HPDE6-E6E7 (cell line): ENCODE results near the gene LILRA5.
"Not testable (repeated sequence)": the region's sequence is repeated elsewhere in the genome, so short reads cannot be mapped to it uniquely, and the experiment has no call there.

Experiments
- DNase-seq: peaks from one replicate; pipeline ENCODE4 v3.0.0; 2011; ENCODE audit warnings: missing footprints; ENCODE audit errors: extremely low spot score

LILRA5 gene

DNA sequence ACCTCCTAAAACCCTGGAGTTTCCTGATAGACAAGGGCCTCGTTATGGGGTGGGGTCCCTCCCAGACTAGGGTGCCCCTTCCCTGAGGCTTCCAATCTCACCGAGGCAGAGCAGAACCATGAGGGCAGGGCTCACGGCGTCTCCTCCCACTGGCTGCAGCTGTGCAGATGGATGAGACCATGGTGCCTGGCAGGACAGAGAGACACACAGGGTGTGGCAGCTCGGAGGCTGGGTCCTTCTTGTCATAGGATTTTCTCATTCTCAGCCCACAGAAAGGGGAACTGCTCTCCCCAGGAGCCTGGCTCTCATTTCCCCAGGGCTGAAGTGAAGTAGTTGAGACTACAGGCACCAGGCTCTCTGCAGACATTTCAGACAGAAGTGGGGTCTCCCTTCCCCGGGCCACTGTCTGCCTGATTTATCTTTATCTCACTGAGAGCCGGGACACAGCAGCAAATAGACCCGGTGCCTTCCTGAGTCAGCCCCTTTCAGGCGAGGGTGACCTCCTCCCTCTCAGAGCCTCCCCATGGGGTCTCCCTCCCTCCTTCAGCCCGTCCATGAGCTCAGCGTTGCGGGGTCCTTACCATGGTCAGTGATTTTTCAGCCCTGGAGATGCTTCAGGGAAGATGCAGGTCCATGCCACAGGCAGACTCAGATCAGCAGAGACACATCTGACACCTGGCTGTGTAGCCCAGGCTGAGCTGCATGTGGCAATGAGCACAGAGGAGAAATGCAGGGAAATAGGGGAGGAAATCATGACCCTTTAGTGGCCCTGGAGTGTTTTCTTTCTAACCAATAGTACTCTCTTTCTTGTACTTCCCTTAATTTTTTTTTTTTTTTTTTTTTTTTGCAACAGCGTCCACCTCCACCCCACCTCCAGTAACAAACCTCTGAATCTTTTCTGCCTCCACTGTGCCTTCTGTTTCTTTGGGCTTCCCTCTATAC is at the start of gene LILRA5:
Gene LILRA5 (minus strand): TSS at position 731 of the 942 bp plus-strand sequence. CDS start 147 bp downstream, at position 584.
- no peak for DNase-seq

DNA sequence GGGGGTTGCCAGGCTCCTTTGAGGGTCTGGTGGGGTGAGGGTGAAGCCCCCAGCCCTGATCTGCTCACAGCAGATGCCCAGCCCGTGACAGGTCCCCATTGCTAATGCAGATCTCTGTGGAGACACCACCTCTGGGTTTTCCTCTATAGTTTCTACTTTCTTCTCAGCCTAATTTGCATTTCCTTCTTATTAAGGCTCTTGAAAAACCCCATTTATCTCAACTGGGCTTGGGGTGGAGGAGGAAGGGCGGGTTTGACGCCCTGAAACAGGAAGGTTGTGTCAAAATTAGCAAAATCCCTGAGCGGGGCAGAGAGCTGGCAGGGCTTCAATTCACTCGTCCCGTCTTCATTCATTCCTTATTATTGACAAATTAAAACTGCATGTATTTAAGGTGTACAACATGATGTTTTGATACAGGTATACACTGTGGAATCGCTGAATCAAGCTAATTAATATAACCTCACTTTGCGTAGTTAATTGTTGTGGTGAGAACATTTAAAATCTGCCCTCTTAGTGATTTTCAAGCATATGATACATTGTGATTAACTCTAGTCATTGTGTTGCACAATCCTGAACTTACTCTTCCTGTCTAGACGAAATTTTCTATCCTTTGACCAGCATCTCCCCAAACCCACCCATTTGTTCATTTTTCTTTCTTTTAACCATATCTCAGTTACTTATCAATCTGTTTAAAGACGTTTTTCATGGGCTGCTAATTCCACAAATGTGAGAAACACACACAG is 48.9 kb upstream of the LILRA5 start:
- not testable (repeated sequence) for DNase-seq

DNA sequence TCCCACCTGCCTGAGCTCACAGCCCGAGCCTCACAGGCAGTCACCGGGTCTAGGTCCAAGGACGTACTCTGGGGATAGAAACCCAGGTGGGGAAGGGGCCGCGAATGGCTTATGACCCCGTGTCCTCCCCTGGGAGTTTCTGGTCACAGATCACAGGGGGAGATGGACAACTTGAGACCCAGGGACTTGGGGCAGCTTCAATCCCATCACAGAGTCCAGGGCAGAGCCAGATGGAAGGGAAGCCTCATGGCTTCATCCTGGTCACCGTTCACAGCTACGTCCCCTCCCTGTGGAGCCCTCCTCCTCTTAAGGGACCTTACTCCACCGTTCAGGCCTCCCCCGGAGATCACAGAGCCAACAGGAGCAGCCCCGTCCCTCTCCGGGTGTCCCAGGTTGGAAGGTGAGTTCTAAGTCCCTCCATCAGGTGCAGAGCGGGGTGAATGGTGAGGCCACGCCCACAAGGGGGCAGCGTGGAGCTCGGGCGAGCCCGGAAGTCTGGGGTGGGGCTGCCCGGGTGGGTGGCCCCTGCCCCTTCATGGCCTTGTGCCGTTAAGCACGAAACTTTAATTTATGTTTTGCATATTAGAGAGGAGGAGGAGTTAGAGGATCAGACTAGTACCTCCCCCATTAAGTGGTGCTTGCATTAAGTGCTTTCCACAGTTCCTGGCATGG is 46.3 kb upstream of the LILRA5 start:
- DNase-seq, result not testable (repeated sequence)

DNA sequence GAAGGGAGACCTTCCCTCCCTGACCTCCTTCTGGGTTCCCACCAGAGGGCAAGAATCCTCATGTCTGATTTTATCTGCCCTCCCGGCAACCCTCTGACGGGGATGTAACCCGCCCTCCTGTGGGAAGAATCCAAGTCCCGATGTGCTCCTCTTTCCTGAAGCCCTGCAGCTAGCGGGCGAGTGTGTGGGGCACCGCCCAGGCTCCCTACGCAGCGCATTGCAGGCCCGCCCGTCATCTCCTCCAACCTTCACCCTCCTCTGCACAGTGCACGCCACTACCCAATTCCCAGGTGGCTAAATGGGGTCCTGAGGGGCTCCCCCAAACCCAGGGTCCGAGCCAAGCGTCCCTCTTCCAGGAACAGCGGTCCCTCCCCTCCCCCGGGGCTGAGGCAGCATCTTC is 44.4 kb upstream of the LILRA5 start:
- no peak for DNase-seq

DNA sequence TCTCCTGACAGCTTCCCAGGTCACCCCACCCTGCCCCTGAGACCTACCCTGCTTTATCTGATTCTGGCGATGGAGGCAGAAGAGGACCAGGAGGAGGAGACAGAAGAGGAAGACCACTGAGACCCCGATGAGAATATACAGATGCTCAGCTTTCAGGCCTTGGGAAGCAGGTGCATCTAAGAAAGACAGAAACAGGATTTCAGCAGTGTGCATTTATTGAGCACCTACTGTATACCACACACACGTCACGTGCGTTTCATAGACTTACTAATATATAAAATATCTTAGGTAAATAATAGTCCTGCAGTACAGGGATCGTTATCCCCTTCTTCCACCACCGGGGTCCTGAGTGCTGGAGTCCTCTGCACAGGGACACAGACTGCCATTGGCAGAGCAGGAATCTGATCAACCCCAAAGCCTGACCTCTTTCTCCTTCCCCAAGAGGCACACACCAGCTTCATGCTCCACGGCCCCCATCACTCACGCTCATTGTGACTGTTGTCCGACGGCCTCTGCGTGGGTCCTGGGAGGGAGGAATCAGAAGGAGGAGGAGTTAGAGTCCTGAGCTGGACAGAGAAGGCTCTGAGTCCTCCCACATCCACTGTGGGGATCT is 43.6 kb upstream of the LILRA5 start:
- DNase-seq, result no peak

DNA sequence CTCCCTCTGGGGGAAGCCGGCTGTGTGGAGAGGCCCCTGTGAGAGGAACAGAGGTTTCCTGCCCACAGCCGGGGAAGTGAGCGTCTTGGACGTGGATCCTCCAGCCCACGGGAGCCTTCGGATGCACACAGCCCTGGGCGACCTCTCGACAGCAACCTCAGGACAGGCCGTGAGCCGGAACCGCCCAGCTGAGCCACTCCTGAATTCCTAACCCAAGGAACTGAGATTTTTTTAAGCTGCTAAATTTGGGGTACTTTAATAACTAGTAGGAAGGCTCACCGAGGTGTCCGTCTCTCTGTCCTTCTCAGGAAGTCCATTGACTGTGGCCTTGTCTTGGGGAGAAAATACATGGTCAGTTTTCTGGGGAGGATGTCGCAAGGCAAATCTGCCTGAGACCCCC is 42.7 kb upstream of the LILRA5 start:
- no peak for DNase-seq

DNA sequence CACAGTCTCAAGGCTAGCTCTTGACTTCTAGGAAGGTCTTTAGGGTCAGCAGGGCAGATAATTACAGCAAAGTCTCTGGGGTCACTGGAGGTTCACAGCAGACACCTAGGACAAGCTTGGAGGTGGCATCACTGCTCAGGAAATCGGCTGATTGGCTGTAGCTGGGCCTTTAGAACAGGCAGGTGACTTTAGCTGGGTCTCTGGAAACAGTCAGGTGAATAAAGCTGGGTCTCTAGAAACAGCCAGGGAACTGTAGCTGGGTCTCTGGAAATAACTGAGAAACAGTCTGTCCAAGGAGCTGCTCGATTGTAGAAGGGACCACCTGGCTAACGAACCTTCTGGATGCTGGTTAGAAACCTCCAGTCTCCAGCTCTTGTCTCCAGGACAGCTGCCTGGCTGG is 41.8 kb upstream of the LILRA5 start:
- DNase-seq, result no peak

DNA sequence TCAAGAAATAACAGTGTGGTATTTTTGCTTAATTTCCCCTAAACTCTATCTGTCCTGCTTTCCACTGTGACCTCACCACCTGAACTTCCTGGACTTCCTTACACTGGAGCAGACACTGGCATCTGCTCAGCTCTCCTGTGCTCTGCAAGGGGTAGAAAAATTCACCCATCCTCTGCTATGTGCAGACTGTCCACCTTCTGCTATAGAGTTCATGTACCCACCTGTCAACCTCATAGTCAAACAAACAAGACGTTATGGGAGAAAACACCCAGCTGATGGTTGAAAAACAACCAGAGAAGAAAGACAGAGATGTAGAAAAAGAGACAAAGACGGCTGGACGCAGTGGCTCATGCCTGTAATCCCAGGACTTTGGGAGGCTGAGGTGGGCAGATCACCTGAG is 39.6 kb upstream of the LILRA5 start:
- DNase-seq, result no peak

DNA sequence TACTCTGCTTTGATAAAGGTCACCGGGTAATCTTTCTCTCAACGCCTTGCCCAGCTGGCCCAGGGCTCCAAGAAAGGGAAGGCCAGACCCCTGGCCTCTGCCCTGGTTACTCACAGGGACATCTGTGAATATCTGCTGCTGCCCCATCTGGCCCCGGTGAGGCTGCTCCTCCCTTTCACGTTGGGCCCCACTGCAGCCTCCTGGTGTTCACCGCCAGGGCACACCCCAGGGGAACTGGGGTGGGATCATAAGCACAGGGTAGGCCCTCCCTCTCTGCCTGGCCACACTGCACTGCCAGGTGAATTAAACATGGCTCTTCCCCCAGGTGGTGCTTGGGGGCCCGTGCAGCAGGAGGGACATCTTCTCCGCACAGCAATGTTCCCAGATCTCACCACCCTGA is 39.1 kb upstream of the LILRA5 start:
- no peak for DNase-seq

DNA sequence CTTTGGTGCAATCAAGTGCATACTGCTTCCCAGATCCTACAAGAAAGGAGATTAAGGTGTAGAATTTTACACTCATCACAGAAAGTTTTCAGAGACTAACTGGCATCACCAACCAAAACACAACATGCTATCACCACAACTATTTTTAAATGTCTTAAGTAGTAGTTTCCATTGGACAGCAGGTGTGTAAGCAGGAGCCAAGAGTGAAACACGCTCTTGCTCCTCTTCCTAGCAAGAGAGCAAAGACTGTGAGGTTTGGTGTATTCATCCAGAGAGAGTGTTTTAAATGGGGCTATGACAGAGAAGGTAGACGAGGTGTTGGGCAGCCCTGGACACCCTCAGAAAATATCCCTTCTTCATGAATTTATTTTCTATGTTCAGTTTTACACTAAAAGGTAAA is 38.5 kb upstream of the LILRA5 start:
- no peak for DNase-seq

DNA sequence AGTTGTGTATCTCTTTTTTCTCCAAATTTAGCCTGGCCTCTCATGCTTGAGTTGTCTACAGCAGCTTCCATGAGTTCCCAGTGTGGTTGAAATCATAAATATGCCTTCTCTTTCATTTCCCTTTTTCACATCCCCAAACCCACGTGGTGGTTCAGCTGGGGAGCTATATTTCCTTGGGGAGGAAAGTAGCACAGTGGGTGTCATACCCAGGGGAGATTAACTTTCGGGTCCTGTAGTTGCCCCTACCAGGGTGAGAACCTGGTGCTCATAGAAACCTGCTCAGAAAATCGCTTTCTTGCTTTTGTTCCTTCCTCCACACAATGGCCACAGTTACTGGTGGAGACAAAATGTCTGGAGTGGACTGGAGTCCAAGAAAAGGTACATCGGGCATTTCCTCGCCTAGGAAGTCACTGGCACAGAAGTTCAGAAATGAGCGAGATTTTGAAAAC is 33.0 kb upstream of the LILRA5 start:
- DNase-seq, result no peak

DNA sequence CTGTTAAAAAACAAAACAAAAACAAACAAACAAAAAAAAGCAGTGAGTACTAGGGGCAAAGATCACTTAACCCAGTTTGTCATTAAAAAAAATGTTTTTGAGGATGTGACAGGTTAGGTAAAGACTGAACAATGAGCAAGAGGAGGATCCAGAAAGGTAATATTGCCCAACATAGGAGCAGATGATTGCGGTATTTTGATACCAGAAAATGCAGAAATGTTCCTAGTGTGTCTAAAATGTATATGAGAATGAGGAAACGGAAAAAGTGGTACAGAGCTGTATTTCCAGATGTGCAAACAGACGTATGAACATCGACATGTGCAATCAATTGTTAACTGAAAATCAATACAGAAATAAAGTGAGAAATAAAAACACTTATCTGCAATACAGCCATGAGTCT is 30.9 kb upstream of the LILRA5 start:
- no peak for DNase-seq

DNA sequence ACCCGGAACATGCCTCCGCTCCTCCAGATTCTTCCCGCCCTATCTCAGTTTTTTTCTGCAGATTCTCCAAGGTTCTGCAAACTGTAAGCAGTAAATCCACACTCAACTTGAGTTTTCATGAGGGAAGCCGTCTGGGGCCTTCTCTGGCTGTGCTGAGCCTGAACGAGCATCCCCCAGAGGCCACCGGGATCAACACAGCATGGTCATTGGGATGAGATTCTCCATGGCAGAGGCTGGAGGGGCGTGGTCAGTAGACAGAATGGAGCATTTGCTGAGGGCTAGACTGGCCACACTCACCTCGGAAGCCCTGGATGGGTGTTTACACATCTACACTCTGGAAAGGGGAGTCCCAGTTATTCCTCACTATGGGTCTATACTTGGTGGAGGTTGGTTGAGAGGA is 28.3 kb upstream of the LILRA5 start:
- no peak for DNase-seq

DNA sequence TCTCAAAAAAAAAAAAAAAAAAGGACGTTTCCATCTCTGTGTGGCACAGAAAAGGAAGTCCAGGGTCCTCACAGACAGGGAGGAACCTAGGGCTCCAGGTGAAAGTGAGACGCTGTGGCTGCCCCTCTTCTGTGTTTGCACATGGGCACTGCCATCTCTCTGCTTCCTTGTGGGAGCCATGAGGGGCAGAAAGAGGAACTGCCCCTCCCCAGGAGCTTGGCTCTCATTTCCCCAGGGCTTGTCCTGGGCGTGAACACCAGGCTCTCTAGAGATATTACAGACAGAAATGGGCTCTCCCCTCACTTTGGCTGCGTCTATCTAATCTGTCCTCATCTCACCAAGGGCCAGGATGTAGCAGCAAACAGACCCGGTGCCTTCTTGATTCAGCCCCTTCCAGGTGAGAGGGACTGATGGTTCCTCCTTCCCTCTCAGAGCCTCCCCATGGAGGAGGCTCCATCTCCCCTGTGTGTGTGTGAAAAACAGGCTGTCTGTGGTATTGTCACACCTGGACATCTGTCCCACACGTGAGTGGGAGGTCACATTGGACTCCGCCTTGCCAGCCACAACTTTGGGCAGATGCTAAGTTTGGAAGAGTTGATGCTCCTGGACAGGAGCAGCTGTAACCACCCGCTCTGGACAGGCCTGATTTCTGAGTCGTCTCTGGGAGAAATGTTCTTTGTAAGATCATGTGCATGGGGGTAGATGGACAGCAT is 26.8 kb upstream of the LILRA5 start:
- no peak for DNase-seq

DNA sequence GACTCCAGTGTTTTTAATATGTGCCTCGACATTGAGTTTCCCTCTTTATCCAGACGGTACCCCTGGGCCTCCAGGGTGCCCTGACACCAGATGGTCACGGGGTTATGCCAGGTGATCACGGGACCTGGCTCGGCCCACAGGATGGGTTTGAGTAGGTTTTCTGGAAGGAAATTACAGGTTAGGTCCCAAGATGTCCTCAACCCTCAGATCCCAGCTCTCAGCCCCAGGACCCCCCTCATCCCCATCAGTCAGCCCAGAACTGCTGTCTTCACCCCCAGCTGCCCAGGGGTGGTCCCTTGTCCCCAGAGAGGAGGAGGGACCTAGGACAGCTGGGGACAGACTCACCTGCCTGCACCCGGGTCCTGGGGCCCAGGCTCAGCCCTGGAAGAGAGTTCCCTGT is 25.6 kb upstream of the LILRA5 start:
- no peak for DNase-seq

DNA sequence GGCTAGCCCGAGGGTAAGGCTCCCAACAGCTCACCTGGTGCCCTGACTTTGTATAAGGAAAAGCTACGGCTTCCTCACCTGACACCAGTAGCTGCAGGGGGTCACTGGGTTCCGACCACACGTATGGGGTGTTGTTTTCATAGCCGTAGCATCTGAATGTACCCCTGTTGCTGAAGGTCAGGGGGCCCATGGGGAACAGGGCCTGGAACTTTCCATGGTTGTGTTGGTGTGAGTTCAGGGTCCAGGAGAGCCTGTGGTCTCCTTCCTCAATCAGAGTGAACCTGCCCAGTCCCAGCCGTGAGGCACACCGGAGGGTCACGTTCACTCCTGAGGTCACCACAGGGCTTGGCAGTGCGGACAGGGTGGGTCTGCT is 24.9 kb upstream of the LILRA5 start:
- DNase-seq, result no peak

DNA sequence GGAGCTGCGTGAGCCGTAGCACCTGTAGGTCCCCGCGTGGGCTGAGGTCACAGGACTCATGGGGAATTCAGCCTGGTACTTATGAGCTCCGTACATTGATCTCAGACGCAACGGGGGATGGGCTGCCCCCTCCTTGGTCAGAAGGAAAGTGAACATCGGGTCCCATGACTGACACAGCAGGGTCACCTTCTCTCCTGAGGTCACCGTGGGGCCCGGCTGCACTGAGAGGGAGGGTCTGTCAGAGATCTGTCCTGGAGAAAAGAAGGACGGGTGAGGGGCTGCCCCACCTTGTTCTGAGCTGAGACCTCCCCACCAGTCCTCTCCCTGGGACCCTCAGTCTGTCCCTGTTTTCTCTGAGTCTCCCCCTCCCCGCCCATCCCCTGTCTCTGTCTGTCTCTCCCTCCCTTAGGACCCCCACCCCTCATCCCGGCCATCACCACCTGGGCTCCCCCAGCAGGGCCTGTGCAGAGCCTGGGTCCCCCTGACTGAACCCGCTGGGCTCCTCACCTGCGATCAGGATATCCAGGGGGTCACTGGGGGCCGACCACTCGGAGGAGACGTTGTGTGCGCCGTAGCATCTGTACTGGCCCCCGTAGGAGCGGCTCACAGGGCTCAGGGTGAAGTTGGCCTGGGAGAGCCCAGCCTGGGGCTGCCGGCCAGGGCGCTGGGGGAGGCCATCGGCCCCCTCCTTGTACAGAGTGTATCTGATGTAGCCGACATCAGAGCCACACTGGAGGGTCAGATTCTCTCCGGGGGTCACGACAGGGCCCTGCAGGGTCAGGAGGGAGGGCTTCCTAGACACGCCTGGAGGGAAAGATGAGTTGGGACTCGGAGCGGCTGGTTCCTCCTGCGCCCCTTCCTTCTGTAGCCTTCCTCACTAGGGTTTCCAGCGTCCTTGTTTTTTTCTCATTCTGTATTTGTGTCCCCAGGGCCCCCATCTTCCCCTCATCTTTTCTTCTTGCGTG is 24.2 kb upstream of the LILRA5 start:
- DNase-seq, result no peak

DNA sequence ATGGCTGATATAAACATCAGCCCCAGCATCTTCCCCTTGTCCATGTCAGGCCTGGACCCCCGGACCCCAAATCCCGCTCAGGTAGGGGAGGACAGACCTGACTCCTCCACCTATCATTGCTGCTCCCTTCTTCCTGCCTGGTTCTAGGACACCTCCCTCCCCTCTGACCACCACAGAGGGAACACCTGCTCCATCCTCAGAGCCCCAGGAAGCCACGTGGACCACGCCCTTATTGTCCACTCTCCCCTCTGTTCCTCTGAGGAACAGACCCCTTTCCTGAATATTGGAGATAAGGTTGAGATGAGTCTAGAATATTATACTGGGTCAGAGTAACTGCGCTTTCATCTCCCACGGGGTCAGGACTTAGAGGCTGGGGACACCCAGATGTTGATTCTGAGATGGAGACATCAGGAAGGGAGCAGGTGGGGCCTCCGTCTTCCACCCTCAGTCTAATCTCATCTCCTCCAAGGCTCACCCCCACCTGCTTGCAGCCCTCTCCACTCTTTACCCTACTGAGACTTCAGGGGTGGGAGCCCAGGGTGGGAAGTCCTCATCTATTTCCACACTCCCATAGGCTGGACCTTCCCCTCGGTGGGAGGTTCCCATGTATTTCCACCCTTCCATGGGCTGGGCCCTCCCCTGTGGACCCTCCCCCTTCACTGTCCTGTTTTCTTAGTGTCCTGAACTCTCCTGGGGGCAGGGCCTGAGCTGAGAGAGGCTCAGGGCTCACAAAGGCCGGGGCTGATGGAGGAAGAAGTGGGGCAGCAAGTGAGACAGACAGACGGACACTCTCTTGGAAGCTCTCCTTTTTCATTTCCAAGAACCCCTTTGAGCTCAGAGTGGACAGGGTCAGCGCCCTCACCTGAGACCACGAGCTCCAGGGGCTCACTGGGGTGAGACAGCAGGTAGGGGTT is 23.3 kb upstream of the LILRA5 start:
- DNase-seq, result no peak

DNA sequence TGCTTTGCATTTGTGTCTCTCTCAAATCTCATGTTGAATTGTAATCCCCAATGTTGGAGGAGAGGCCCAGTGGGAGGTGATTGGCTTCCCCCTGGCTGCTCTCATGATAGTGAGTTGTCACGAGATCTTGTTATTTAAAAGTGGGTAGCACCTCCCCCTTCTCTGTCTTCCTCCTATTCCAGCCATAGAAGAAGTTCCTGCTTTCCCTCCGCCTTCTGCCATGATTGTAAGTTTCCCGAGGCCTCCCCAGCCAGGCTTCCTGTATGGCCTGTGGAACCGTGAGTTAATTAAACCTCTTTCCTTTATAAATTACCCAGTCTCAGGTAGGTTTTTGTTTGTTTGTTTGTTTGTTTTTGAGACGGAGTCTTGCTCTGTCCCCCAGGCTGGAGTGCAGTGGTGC is 22.2 kb upstream of the LILRA5 start:
- no peak for DNase-seq
